Measurements from ENCODE around the gene STAT5A. TPM values are rescaled to one million over a fixed set of nuclear protein-coding genes. Genes with fewer than 3 reads are reported as not detected.

The STAT5A gene
- 11.4 and 31.5 TPM in 2 replicates for total RNA-seq (ENCODE audit: low replicate concordance)

DNA sequence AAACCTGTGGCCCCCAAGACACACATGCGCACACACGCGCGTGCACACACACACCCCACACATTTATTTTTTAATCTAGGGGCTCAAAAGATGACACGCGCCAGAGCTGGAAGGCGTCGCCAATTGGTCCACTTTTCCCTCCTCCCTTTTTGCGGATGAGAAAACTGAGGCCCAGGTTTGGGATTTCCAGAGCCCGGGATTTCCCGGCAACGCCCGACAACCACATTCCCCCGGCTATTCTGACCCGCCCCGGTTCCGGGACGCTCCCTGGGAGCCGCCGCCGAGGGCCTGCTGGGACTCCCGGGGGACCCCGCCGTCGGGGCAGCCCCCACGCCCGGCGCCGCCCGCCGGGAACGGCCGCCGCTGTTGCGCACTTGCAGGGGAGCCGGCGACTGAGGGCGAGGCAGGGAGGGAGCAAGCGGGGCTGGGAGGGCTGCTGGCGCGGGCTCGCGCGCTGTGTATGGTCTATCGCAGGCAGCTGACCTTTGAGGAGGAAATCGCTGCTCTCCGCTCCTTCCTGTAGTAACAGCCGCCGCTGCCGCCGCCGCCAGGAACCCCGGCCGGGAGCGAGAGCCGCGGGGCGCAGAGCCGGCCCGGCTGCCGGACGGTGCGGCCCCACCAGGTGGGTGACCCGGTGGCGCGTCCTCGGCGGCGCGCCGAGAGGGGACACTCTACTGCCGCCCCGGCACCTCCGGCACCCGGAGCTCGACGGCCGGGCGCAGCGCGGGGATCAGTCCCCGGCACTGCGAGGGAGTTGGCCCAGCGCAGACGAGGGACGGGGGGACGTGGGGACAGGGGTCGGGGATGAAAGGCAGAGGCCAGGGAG lies at the start of gene STAT5A:
Gene STAT5A (plus strand): TSS at position 522 of the 826 bp plus-strand sequence. CDS start 914 bp downstream, outside the sequence.

GRCh38 chr17:42276359-42276608 lies 12.0 kb upstream of the STAT5A start, which contains the start of gene STAT5B:
Gene STAT5B (minus strand): TSS chr17:42276391. CDS start chr17:42232127, 44,264 bp downstream.

Other genes starting within 250 kb of the STAT5A start
- under 0.01 and 0.15 TPM in 2 replicates for gene C17orf113, start 237.9 kb upstream of the STAT5A start, total RNA-seq (ENCODE audit: low replicate concordance)
- gene ZNF385C, start 190.0 kb upstream of the STAT5A start, total RNA-seq (ENCODE audit: low replicate concordance) = under 0.01 TPM in 1 of 2 replicates, not detected in the other
- 5.9 and 15.3 TPM in 2 replicates for gene DHX58, start 175.8 kb upstream of the STAT5A start, total RNA-seq (ENCODE audit: low replicate concordance)
- 5.6 and 11.1 TPM in 2 replicates for gene KAT2A, start 167.1 kb upstream of the STAT5A start, total RNA-seq (ENCODE audit: low replicate concordance)
- gene HSPB9, start 165.7 kb upstream of the STAT5A start, total RNA-seq (ENCODE audit: low replicate concordance) = not detected in 2 replicates
- 41.7 and 64.7 TPM in 2 replicates for gene RAB5C, start 133.5 kb upstream of the STAT5A start, total RNA-seq (ENCODE audit: low replicate concordance)
- 0.12 TPM in 1 of 2 replicates, not detected in the other for gene KCNH4, start 107.4 kb upstream of the STAT5A start, total RNA-seq (ENCODE audit: low replicate concordance)
- gene HCRT, start 103.0 kb upstream of the STAT5A start, total RNA-seq (ENCODE audit: low replicate concordance) = not detected in 2 replicates
- 11.1 and 13.4 TPM in 2 replicates for gene GHDC, start 94.0 kb upstream of the STAT5A start, total RNA-seq (ENCODE audit: low replicate concordance)
- 21.1 TPM in 2 replicates for gene STAT5B, start 12.1 kb upstream of the STAT5A start, total RNA-seq (ENCODE audit: low replicate concordance)
- gene STAT3, start 99.9 kb downstream of the STAT5A start, total RNA-seq (ENCODE audit: low replicate concordance) = 81.7 and 89.7 TPM in 2 replicates
- gene CAVIN1, start 134.8 kb downstream of the STAT5A start, total RNA-seq (ENCODE audit: low replicate concordance) = 602 and 708 TPM in 2 replicates
- 39.1 and 76.6 TPM in 2 replicates for gene ATP6V0A1, start 170.4 kb downstream of the STAT5A start, total RNA-seq (ENCODE audit: low replicate concordance)
- gene NAGLU, start 247.7 kb downstream of the STAT5A start, total RNA-seq (ENCODE audit: low replicate concordance) = 23.8 and 24.6 TPM in 2 replicates